DND-41 (cell line): ENCODE measurements around the gene POLR2E.

Experiments used
- CTCF ChIP-seq: IDR thresholded peaks from 2 replicates; pipeline ENCODE4 v1.5.1; 2012; ENCODE audit warnings: borderline replicate concordance, low read length, moderate library complexity, mild to moderate bottlenecking; ENCODE audit not compliant: poor library complexity, severe bottlenecking; ENCODE audit errors: extremely low read depth
- EZH2 ChIP-seq: IDR thresholded peaks from 3 replicates; pipeline ENCODE4 v1.6.1; 2012; ENCODE audit warnings: borderline replicate concordance, low read depth, mild to moderate bottlenecking, moderate library complexity, low read length, inconsistent platforms; ENCODE audit not compliant: severe bottlenecking

DNA sequence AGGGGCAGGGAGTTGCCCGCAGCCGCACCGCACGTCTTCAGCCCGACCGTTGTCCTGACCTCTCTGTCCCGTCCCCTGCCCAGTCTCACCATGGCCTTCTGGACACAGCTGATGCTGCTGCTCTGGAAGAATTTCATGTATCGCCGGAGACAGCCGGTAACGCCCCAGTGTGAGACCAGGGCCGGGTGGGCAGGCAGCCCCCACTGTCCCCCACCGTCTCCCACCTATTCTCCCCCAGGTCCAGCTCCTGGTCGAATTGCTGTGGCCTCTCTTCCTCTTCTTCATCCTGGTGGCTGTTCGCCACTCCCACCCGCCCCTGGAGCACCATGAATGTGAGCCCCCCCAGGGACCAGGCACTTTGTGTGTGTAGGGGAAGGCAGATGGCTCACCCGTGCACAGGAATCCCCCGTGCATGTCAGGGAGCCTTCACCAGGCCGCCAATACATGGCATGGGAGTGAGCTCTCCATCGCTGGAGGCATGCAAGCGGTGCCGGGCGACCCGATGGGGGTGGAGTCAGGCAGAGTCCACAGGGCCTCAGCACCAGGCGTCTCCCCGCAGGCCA is 53.8 kb downstream of the POLR2E start:
- TF ChIP-seq CTCF = no peak
- TF ChIP-seq EZH2 = no peak
